HG03460 (cell line): Measurements from ENCODE around the gene MID2.
"Not testable (repeated sequence)": the region's sequence is repeated elsewhere in the genome, so short reads cannot be mapped to it uniquely, and the experiment has no call there.

ENCODE experiments used
- ATAC-seq: cut with Tn5 transposase; IDR thresholded peaks from one replicate; pipeline ENCODE4 v1.9.1; 2021; ENCODE audit not compliant: unreplicated experiment

The MID2 gene, protein sequence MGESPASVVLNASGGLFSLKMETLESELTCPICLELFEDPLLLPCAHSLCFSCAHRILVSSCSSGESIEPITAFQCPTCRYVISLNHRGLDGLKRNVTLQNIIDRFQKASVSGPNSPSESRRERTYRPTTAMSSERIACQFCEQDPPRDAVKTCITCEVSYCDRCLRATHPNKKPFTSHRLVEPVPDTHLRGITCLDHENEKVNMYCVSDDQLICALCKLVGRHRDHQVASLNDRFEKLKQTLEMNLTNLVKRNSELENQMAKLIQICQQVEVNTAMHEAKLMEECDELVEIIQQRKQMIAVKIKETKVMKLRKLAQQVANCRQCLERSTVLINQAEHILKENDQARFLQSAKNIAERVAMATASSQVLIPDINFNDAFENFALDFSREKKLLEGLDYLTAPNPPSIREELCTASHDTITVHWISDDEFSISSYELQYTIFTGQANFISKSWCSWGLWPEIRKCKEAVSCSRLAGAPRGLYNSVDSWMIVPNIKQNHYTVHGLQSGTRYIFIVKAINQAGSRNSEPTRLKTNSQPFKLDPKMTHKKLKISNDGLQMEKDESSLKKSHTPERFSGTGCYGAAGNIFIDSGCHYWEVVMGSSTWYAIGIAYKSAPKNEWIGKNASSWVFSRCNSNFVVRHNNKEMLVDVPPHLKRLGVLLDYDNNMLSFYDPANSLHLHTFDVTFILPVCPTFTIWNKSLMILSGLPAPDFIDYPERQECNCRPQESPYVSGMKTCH

DNA sequence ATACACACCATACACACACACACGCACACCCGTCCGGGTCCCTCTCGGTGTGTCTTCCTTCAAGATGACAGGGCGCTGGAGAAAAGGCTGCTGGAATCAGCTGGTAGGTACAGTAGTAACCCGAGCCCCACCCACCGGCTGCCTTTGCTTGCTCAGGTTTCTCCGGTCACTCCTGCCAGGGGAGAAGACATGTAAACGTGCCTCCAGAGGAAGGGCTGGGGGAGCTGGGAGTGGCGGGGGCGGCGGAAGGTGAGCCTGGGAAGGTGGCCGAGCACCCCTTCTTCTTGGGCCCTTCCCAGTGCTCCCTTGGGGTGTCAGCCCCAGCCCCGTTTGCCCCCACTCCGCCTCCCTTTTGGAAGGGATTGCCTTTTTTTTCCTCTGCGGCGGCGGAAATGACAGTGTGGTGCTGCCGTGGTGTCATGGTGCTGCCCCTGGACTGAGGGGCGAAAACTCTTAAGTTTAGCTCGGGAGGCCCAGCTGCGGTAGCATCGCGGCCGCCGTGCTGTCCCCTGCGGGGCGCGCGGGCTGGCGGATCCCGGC, at the start of gene MID2:
TSS of gene MID2 (plus strand) at position 169 of the 540 bp plus-strand sequence. CDS start 561 bp downstream, outside the sequence.
- peak; percentile 35 for ATAC-seq

DNA sequence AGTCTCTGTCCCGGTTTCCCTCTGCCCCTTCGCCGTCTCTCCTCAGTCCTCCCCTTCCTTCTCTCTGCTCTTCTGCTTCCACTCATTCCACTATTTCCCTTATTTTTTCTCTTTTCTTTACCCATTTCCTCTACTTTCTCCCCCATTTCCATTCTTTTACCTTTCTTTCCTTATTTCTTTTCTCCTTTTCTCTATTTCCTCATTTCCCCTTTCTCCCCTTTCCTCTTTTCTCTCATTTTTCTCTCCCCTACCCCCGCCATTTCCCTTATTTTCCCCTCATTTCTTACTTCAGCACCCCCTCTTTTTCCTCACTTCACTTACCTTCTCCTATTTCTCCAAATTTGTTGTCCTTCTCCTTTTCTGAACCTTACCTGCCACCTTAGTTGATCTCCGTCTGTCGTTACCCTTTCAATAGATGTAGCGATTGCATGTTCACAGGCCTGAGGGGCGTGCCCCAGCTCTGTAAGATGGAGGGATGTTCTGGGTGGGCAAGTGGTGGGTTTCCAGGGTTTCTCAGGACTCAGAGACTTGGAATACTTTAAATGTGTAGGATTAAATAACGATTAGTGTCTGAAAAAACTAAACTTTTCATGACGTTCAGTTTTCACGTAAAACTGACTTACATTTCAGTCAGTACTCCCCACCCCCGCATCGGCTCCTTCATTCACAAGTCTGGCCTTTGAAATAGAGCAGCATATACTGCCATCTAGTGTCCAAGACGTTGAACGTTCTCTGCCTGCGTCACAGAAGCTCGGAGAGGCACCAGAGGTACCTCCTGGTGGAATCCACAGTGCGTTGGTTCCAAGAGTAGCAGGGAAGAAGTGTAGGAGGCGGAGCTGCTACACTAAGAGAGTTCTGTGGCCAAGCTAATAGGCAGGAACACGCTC, 48.8 kb upstream of the MID2 start:
- ATAC-seq: peak; percentile 63

DNA sequence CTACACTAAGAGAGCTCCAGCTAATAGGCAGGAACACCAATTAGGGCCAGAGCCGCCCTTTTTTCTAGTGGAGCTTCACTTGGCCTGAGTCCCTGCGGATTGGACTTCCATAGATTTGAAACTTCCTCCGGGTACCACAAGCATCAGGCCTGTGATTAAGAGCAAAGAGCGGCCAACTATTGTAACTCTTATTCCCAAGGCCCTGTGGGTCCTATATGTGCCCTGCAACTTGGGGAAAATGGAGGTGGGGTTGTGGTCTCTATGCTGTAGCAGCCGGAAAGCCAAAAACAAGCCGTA, 48.2 kb upstream of the MID2 start, which contains the start of gene NCBP2L:
TSS of gene NCBP2L (plus strand) at position 198 of the 297 bp plus-strand sequence. CDS start 16,488 bp downstream, outside the sequence.
- ATAC-seq: no peak

DNA sequence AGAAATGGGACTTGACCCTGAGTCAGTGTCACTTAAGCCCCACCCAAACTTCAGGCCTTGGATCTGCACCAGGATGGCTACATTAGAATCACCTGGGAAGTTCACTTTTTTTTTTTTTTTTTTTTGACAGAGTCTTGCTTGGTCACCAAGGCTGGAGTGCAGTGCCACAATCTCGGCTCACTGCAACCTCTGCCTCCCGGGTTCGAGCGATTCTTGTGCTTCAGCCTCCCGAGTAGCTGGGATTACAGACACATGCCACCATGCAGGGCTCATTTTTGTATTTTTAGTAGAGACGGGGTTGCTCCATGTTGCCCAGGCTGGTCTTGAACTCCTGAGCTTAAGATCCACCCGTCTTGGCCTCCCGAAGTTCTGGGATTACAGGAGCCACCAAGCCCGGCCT, 45.1 kb upstream of the MID2 start:
- ATAC-seq: no peak

DNA sequence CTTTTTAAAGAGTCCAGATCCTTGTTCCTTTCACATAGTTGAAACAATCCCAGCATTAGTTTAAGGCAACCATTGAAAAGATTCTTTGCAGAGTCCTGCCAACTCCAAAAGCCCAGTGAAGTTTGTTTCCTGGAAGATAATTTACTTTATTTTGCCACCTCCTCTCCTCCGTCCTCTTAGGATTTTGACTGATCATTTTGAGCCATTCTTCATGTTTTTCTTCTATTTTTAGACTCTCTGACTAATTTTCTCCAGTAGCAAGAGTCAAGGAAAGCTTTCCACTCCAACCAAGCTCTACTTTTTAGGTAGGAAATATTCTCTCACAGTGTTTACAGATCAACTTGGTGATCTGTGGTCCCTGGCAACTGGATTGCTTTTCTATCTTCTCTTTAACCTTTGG, 37.8 kb upstream of the MID2 start:
- no peak for ATAC-seq

DNA sequence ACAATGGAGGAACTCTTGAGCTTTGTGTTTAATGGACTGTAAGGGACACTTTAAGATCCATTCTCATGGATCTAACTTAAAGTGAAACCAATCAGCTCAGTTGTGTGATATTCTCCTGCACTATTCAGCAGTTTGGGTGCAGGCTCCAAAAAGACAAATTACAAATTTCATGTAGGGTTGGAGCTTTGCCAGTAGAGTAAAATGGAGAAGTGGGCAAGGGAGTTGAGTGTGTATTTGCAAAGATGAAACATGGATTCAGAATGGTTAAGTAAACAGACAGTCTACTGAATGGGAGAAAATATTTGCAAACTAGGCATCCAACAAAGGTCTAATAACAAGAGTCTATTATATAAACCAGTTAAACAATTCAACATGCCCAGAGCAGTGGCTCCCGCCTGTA, 21.2 kb upstream of the MID2 start:
- no peak for ATAC-seq

DNA sequence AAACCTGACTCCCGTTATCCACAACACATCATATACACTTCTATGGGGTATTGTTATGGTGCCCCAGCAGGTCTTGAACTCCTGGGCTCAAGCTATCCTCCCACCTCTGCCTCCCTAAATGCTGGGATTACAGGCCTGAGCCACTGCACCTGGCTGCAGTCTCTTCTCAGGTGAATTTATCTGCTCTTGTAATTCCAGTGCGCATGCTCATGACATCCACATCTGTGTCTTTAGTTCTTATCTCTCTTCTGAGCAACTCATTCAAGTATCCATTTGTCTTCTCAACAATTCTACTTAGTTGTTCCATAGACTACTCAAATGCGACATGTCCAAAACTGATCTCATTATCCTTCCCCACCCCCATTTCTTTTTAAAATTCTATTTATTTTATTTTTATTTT, 20.5 kb upstream of the MID2 start:
- no peak for ATAC-seq

DNA sequence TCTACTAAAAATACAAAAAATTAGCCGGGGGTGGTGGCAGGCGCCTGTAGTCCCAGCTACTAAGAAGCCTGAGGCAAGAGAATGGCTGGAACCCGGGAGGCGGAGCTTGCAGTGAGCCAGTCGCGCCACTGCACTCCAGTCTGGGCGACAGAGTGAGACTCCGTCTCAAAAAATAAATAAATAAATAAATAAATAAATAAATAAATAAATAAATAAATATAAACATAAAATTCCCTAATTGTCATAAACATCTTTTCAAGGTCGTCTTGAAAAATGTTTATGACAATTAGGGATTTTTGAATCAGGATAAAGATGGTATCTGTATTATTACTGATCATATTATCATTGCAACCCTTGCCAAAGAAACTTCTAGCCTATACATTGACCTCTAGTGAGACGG, 15.6 kb upstream of the MID2 start:
- not testable (repeated sequence) for ATAC-seq

DNA sequence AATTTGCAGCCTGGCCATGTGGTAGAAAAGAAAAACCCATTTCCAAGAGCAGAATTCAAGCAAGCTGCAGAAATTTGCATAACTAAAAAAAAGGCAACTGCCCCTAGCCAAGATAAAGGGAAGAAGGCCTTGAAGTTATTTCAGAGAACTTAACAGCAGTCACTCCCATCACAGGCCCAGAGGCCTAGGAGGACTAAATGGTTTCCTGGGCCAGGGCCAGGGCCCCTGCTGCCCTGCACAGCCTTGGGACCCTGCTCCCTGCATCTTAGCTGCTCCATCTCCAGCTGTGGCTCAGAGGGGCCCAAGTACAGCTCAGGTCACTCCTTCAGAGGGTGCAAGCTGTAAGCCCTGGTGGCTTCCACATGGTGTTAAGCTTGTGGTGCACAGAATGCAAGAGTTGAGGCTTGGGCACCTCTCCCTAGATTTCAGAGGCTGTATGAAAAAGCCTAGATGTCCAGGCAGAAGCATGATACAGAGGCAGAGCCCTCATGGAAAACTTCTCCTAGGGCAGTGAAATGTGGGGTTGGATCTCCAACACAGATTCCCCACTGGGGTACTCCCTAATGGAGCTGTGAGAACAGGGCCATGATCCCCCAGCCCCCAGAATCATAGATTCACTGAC, 6.7 kb upstream of the MID2 start:
- ATAC-seq: no peak

DNA sequence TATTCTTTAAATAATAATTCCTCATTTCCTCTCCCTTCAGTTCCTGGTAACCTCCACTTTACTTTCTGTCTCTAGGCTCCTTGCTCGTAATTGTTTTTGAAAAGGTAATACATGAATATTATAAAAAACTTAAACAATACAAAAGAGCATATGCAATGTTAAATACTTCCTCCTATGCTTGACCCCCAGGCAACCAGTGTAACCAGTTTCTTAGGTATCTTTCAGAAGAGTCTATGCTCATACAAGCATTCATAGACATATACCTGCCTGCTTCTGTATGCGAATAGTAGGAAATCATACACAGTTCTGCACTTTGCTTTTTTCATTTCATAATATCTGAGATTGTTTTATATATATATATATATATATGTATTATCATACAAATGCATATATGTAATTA, 2.6 kb upstream of the MID2 start:
- ATAC-seq: no peak

DNA sequence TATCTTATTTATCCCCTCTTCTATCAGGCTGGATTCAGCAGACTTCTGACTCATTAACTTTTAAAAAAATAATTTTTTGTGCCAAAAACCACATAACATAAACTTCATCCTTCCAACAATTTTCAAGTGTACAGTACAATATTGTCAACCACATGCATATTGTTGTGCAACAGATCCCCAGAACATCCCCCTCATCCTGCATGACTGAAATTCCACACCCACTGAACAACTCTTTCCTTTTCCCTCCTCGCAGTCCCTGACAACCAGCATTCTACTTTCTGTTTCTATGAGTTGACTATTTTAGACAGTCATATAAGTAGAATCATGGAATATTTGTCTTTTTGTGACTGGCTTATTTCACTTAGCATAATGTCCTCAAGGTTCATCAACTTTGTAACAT, 2.2 kb upstream of the MID2 start:
- no peak for ATAC-seq

DNA sequence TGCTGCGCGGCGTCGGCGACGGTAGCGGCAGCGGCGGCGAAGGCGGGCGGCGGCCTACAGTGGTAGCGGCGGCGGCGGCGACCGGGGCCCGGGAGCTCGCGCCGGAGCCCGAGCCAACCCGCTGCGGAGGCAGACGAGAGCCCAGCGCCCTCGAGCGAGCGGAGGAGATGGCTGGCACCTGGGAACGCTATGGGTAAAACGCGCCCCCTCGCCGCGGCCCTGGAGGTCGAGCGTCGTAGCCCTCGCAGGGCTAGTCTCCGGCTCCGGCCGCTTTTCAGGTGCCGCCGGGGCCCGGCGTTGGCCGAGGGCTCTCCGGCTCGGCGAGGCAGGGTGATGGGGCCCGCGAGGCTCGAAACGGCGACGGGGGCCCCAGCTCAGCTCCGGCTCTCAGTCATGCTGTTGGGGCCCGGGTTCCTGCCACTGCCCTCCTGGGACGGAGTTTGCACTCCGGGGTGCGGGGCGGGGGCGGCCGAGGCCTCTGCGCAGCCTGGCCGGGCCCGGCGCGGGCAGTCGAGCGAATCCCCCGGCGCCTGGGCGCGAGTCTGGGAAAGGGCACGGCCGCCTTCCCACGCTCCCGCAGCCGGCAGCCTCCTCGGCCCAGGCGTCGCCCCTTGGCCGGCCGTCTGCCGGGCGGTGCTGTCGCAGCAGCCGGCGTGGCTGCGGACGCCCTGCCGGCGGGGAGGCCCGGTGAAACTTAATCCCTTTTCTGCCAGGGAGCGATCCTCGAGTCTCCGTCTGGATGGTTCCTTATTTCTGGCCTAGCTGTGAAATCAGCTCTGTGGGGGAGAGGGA, 768 bp downstream of the MID2 start:
- ATAC-seq: peak; percentile 50

DNA sequence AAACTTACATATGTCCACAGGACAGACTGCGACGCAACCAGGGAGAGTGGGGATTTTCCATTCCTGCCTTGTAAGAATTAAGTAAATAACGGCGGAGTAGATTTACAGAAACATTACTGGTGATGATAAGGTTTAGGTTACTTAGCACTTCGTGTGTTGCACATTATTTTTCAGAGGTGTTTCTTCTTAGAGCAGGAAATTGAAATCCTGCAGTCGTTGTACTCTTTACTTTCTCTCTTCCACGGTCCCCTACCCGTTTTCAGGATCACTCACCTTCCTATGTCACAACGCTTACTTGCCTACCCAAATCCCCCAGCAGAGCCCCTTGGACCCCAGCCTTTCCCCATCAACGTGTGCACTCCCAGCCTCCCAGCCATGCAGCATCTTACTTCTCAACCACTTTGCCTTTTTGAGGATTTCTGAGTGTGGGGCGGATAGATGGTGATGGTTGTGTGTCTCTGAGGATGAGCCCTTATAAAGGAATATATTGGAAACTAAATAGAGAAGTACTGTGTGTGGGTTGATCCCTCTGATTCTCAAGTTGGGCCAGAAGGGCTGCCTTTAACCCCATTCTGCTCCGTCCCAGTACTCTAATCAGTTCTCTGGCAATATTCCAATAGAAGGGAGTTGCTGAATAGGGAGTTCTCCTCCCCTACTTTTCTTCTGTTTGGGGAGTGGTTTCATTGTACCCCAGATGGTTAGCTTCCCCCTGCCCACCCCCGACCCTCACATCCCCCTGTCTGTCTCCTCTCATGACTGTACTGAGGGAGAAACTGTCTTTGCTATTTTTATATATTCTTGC, 1.6 kb downstream of the MID2 start:
- no peak for ATAC-seq

DNA sequence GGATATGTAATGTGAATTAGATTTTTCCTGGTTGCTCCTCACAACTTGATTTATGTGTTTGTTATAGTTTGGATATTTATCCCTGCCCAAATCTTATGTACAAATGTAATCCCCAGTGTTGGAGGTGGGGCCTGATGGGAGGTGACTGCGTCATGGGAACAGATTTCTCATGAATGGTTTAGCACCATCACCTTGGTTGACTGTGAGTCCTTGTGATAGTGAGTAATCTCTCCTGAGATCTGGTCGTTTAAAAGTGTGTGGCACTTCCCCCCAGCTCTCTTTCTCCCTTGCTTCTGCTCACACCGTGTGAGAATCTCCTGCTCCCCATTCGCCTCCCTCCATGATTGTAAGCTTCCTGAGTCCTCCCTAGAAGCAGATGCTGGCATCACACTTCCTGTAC, 2.2 kb downstream of the MID2 start:
- ATAC-seq: no peak

DNA sequence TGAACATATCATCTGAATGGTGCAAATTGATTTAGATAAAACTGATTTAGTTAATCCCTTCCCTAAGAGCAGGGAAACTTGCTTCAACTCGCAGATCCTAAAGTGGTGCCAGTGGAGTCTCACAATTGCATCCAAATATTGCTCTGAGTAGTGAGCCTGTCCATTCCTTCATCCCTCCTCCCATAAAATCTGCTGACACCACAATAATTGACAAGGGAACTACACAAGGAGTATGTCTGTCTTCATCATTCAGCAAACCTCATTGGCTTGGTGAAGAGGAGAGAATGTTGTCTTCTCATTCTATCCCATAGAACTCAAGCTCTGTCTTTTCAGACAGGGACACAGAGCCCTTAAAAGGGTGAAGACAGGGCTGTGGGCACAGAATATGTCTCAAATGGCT, 4.2 kb downstream of the MID2 start:
- no peak for ATAC-seq

DNA sequence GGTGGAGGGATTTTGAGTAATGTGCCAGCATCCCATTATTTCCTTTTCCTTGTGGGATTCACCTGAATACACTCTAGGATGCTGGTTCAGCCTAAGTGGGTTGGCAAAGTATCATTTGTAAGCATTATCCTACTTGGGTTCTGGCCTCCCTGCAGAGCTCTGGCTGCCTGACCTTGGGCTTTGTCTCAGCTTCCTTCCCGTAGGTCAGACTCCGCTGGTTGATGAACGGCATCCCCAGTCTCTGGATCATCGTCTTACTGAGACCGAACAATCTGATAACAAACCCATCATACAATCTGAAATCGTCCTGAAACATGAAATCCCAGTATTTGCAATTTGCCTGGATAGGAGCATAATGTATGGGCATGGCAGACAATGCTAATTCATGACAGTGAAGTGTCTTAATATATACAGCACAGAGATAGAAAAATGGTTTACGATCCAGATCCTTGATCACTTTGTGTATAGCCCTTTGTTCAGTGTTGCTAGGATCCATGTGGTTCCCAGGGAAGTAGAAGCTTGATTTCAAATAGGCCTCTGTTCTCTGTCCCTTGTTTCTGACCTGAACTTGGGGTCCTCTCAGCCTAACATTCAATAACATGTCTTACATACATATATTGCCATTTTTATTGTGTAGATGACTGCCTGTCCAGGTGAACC, 5.5 kb downstream of the MID2 start:
- no peak for ATAC-seq

DNA sequence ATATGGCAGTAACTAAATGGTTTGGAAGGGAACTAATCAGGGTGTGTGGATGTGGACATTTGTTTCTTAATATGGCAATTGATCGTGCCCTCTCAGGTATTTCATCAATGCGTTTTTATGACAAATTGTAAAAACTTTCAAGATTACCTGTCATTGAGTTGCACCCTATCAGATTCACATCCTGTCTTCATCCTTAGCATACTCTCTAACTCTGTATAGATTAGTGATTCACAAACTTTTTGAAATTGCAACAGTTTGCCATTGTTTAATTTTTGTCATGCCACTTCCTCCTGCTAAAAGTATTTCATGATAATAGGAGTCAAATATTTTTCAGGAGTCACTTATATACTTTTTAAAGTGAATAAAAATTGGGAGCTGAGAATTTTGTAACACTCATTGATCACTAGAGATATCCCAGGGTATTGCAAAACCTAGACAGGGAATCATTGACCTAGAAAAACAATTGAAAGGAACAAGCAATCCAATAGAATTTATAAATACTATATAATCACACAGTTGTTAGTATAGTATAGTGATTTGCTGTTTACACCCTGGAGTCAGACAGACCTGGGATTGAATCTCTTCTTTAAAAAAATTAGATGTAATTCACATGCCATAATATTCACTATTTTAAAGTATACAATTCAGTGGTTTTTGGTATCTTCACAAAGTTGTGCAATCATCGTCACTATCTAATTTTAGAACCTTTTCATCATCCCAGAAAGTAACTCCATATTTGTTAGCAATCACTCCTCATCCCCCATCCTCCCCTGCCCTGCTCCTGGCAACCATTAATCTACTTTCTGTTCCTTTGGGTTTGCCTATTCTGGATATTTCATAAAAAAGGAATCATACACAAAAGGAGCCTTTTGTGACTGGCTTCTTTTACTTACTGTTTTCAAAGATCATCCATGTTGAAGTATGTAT, 8.9 kb downstream of the MID2 start:
- ATAC-seq: no peak

DNA sequence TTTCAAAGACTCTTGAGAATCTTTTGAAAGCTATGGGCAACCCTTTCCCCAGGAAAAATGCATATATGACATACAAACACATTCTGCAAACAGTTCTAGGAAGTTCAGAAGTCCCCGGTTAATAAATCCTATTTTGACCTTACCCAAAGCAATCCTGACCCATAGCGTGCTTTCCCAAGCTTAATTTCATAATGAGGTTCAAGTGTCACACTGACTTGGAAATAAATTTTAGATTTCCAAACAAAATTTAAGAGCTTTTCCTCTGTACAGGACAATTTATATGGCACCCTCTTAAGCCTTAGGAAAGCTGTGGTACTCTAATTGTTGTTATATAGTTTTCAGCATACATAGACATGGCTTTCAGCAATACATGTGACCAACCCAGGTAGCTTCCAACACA, 11.3 kb downstream of the MID2 start:
- ATAC-seq: no peak
